GM21515 (cell line): Measurements from ENCODE around the gene CHI3L1.

Experiments
- ATAC-seq: cut with Tn5 transposase; IDR thresholded peaks from one replicate; pipeline ENCODE4 v1.9.1; 2021; ENCODE audit not compliant: unreplicated experiment

CHI3L1 gene

DNA sequence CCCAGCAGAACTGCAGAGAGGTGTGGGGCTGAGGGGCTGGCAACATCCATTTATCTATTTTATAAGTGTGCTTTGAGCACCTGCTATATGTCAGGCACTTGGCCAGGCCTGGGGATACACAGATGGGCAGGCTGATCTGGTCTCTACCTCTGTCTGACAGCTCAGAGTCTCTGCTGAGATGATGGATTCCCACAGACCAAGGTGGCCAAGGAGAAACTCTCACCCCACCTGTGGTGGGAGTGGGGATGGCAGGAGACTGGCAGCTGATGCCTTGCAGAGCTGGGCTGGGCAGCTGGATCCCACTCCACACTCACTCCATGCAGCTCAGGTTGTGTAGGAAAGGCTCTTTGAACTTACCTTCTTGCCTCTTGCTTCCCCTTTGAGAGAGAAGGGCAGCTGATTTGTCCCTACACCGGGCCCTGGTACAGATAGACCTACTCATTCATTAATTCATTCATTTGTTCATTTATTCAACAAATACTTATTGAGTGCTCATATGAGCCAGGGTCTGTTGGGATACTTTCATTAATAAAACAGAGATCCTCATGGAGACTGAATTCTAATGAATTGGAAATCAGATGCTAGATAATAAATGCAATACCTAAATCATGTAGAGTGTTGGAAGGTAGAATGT, 50.0 kb downstream of the CHI3L1 start:
- no peak for ATAC-seq

DNA sequence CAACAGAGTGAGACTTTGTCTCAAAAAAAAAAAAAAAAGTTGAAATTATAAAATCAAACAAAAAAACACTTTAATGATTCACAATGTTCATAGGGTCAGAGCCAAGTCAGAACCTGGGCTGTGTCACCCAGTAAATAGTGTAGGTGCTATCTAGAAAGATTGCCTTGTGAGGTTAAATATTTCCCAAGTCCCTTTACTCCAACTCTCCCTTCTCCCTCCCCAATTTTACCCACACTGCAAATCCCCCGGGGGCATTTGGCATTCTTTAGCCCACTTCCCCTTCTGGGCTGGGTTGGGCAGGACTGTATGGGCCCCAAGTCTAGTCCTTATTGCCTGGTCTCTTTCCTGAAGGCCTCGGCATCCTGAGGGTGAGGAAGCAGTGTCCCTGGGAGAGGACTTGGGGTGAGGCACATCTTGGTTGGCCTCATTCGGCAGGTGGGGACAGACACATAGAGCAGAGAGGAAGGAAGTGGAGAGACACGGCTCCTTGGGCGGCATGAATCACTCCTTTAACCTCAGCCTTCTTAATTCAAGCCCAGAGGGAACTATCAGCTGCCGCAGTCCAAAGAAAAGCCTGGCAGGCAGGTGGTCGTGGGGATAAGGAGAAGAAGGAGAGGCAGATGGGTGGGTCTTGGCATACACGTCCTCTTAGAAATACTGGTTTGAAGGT, 50.7 kb downstream of the CHI3L1 start:
- no peak for ATAC-seq

DNA sequence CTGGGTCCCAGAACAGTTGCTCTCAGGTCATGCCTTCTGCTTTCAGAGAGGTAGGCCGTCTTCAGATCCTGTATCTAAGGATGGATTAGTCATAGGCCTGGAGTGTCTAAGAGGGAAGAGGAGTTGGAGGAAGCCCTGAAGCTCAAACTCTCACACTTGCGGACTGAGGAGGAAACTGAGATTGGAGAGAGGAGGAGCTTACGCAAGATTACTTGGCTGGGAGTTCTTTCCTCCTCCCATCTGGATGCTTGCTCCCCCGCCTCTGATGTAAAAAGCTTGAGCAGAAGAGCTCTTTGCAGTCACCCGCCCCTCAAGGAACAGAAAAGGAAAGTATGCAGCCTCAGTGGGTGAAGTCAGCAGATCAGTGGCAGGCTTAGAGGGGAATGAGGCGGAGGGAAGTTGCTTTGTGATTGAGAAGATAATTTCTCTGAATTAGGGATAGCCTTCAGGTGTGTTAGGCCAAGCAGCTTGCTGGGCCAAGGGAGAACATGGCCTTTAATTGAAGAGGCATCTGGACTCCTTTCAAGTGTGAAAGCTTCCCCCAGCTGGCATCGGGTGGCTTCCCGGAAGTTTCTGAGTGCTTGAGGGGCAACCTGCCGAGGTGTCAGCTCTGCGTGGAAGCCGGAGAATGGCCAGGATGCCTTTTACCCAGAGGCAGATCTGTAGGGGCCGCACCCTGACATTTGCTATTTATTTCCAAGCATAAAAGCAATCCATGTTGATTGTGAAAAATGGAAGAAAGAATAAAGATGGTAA, 52.4 kb downstream of the CHI3L1 start:
- ATAC-seq, result no peak

DNA sequence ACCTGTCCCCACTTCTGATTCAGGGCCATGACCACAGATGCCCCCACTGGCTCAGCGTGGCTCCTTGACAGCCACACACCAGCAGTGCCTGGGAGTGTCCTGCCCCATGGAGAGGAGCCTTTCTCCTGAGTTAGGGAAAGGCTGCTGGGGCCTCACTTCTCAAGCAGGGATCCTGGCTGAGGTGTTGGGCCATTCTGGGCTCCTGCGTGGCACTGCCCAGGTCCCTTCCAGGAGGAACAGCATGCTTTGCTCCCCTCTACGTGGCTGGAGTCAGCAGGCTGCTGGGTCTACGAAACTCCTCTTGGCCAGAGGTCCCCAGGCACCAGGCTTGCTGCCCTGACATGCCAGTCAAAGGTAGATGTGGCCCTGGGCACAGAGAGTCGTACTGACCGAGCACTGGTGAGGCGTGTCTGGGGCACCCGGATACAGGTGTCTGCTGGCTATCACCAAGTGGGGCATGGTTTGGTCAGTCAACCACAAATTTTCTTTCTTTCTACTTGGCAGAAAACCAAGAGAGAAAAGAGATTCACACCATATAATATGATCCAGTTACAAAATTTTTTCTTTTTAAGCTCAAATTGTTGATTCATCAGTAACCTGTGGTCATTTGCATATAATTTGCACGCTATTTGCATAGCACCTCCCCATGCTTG, 54.8 kb downstream of the CHI3L1 start:
- no peak for ATAC-seq

DNA sequence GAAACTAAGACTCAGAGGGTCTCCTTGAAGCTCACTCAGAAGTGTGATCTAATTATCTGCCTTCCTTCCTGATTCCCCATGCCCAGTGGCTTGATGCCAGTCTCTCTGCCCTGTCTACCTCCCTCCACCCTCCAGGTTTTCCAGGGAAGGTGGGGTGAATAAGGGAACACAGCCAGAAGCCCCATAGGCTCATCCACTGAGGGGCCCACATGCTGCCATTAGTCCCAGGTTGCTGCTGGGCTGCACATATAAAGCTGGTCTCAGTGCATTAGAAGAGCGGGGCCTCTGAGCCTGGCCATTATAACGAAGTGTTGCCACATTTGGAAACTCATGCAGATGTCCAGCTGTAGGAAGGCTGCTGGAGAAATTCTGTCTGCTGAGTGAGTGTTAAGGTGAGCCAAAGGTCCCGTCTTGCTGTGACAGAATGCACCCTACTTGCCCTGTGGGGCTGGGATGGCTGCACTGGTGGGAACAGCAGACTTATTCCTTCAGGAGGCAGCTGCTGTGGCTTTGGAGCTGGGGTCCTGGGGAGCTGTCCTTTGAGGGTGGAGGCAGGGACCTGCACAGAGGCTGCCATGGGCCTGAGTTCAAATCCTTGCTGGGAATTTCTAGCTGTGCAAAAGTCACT, 56.0 kb downstream of the CHI3L1 start:
- ATAC-seq, result no peak

DNA sequence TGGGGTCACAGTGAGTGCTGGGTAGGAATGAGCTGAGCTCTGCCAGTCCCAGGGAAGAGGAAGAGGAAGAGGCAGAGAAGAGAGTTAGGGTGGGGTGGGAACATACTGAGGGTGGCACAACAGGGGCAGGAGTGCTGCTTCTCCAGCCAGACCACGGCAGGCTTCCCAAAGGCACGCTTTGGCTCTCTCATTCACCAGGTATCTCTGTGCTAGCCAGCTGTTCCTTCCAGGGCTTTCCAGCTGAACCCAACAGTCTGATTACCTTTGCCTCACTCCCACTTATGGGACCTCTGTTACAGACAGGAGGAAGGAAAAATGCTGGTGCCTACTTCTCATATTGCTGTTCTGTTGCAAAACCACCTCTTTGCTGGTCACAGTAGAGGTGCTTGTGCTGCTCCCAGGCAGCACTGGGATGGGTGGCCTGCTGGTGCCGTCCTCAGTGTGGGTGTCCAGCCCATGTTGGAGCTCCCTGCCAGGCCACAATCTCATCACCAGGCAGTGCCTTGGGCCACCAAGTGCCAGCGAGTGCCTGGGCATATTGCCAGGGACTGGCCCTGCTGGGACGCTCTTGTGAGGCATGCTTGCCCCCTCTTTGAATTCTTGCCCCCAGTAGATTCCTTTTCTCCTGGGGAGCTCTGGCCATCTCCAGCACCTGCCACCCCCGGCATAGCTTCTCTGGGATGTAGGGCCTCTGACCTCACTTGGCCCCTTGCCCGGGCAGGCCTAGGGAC, 56.8 kb downstream of the CHI3L1 start:
- no peak for ATAC-seq
